HepG2 (cell line): ENCODE measurements around the gene ARL11. TPM values are rescaled to one million over a fixed set of nuclear protein-coding genes. Genes with fewer than 3 reads are reported as not detected.

ENCODE experiments used
- AKNA ChIP-seq: sonication (generic); formaldehyde crosslinking; IDR thresholded peaks from 2 replicates; pipeline ENCODE4 v1.4.0; 2020; ENCODE audit warnings: missing genetic modification reagents, borderline replicate concordance
- BCL6 ChIP-seq: IDR thresholded peaks from 2 replicates; pipeline ENCODE4 v1.6.1; 2016; ENCODE audit warnings: missing genetic modification reagents, missing compliant biosample characterization
- CBX1 ChIP-seq: IDR thresholded peaks from one replicate; pipeline ENCODE4 v1.6.1; 2016; ENCODE audit warnings: antibody characterized with exemption, low read depth
- CEBPZ ChIP-seq: IDR thresholded peaks from 2 replicates; pipeline ENCODE4 v1.6.1; 2012; ENCODE audit warnings: low read length, improper control_type of control experiment
- IRF2 ChIP-seq: IDR thresholded peaks from 2 replicates; pipeline ENCODE4 v1.6.1; 2018; ENCODE audit warnings: missing genetic modification reagents, missing compliant biosample characterization
- IRX3 ChIP-seq: sonication (generic); formaldehyde crosslinking; IDR thresholded peaks from 2 replicates; pipeline ENCODE4 v1.8.1; 2023; ENCODE audit warnings: mild to moderate bottlenecking, low read depth, missing genetic modification reagents, borderline replicate concordance
- ISX ChIP-seq: sonication (generic); formaldehyde crosslinking; conservative IDR thresholded peaks from 2 replicates; pipeline ENCODE4 v1.5.0; 2020; ENCODE audit warnings: missing genetic modification reagents
- KDM3A ChIP-seq: IDR thresholded peaks from 2 replicates; pipeline ENCODE4 v1.6.1; 2018; ENCODE audit warnings: low read depth, missing compliant biosample characterization
- MAFF ChIP-seq: IDR thresholded peaks from 2 replicates; pipeline ENCODE4 v1.6.1; 2011; ENCODE audit warnings: low read depth, low read length, improper control_type of control experiment
- NFRKB ChIP-seq: fragments of 450-650 bp; IDR thresholded peaks from 2 replicates; pipeline ENCODE4 v1.6.1; 2017
- NR2C2 ChIP-seq: sonication (generic); formaldehyde crosslinking; IDR thresholded peaks from 2 replicates; pipeline ENCODE4 v1.4.0; 2020; ENCODE audit warnings: missing genetic modification reagents, mild to moderate bottlenecking, moderate library complexity, borderline replicate concordance
- PLRG1 ChIP-seq: fragments of 450-650 bp; conservative IDR thresholded peaks from 2 replicates; pipeline ENCODE4 v1.6.1; 2016
- PRPF4 ChIP-seq: fragments of 200-400 bp; formaldehyde crosslinking; IDR thresholded peaks from 2 replicates; pipeline ENCODE4 v1.6.1; 2016; ENCODE audit warnings: low read length, low read depth; ENCODE audit not compliant: poor library complexity, severe bottlenecking
- RFXANK ChIP-seq: IDR thresholded peaks from 2 replicates; pipeline ENCODE4 v1.6.1; 2016
- SKIL ChIP-seq: sonication (generic); formaldehyde crosslinking; IDR thresholded peaks from 2 replicates; pipeline ENCODE4 v1.8.0; 2022; ENCODE audit warnings: missing genetic modification reagents, mild to moderate bottlenecking, moderate library complexity, borderline replicate concordance
- TSC22D2 ChIP-seq: sonication (generic); formaldehyde crosslinking; IDR thresholded peaks from 2 replicates; pipeline ENCODE4 v1.5.1; 2020; ENCODE audit warnings: missing genetic modification reagents, mild to moderate bottlenecking, borderline replicate concordance
- XBP1 ChIP-seq: sonication (generic); formaldehyde crosslinking; IDR thresholded peaks from 2 replicates; pipeline ENCODE4 v1.5.0; 2020; ENCODE audit warnings: missing genetic modification reagents
- ZNF121 ChIP-seq: sonication (generic); formaldehyde crosslinking; IDR thresholded peaks from 2 replicates; pipeline ENCODE4 v1.5.0; 2020; ENCODE audit warnings: mild to moderate bottlenecking, missing genetic modification reagents
- ZNF124 ChIP-seq: sonication (generic); formaldehyde crosslinking; IDR thresholded peaks from 2 replicates; pipeline ENCODE4 v1.4.0; 2020; ENCODE audit warnings: missing genetic modification reagents
- ZNF317 ChIP-seq: sonication (generic); formaldehyde crosslinking; IDR thresholded peaks from 2 replicates; pipeline ENCODE4 v1.5.0; 2020; ENCODE audit warnings: mild to moderate bottlenecking, missing genetic modification reagents
- ZNF768 ChIP-seq: sonication (generic); formaldehyde crosslinking; IDR thresholded peaks from 2 replicates; pipeline ENCODE4 v1.4.0; 2020; ENCODE audit warnings: missing genetic modification reagents
- polyA plus RNA-seq, 8 experiments: library from polyadenylated mRNA; depleted of rRNA in 3 of 8; stranded (reverse) in 7 of 8; unstranded in 1 of 8; fragments of >200 nt; fragmentation: Illumina TruSeq in 4 of 8; extraction: Trizol in 4 of 8; gene quantifications; 2 replicates each; pipeline versions ENCODE4 v1.2.1 to v1.2.3, GENCODE V29; 2011 to 2016; ENCODE audit warnings: low read depth in 4 of 8, missing spikeins in 1 of 8, mixed read lengths in 1 of 8; ENCODE audit not compliant: insufficient read depth in 1 of 8
- total RNA-seq, 5 experiments: library from RNA; depleted of rRNA; stranded (reverse); fragments of >200 nt; fragmentation: Illumina TruSeq; extraction: Trizol; gene quantifications; 2 replicates each; pipeline ENCODE4 v1.2.3, GENCODE V29; 2016; ENCODE audit warnings: low read depth in 1 of 5

ARL11 gene
- total and polyA plus RNA-seq, 2 of the 13 experiments (the other 11 are each of a cell fraction or from before 2014, with no cell fraction given) = 0.04 to 0.22 TPM

GRCh38 chr13:49625392-49626079 is 2.8 kb upstream of the ARL11 start (continued):
- TF ChIP-seq CEBPZ = no peak
- TF ChIP-seq AKNA (CRISPR knock-in tag) = no peak
- no peak for TF ChIP-seq NFRKB
- no peak for TF ChIP-seq IRX3 (CRISPR knock-in tag)
- no peak; the same call in 1 of the 2 replicates for TF ChIP-seq KDM3A (CRISPR knock-in tag)
- no peak for TF ChIP-seq IRF2
- TF ChIP-seq PRPF4 = no peak
- TF ChIP-seq SKIL (CRISPR knock-in tag) = no peak
- peak; percentile 79 for TF ChIP-seq NR2C2 (CRISPR knock-in tag)
- peak; percentile 100 for TF ChIP-seq MAFF
- TF ChIP-seq ZNF768 (CRISPR knock-in tag) = no peak
- no peak for TF ChIP-seq ZNF121
- TF ChIP-seq RFXANK = no peak
- TF ChIP-seq BCL6 (CRISPR knock-in tag) = no peak
- no peak for TF ChIP-seq CBX1
- TF ChIP-seq XBP1 (CRISPR knock-in tag) = no peak
- TF ChIP-seq ZNF124 (CRISPR knock-in tag) = no peak
- TF ChIP-seq ISX = no peak
- no peak for TF ChIP-seq ZNF317
- TF ChIP-seq PLRG1 = no peak
- no peak for TF ChIP-seq TSC22D2
